IPS DF 6.9 (cell line): ENCODE data around the gene FGF14.

Experiments used
- DNase-seq: peaks from one replicate; pipeline ENCODE4 v3.0.0-alpha.2; 2013; ENCODE audit warnings: low read depth, low spot score
- H3K27ac ChIP-seq: one replicate; pipeline ENCODE4 v1.5.1; 2013; ENCODE audit warnings: low read length, control low read depth
- H3K27me3 ChIP-seq: 2 replicates; pipeline ENCODE4 v1.6.1; 2013; ENCODE audit warnings: mild to moderate bottlenecking, low read length; ENCODE audit not compliant: control insufficient read depth, insufficient read depth
- H3K36me3 ChIP-seq: 2 replicates; pipeline ENCODE4 v1.6.1; 2013; ENCODE audit warnings: low read length; ENCODE audit not compliant: control insufficient read depth, insufficient read depth
- H3K4me1 ChIP-seq: 2 replicates; pipeline ENCODE4 v1.6.1; 2013; ENCODE audit warnings: low read length; ENCODE audit not compliant: control insufficient read depth, insufficient read depth
- H3K4me3 ChIP-seq: 2 replicates; pipeline ENCODE4 v1.5.1; 2013; ENCODE audit warnings: mild to moderate bottlenecking, low read length
- H3K9me3 ChIP-seq: 2 replicates; pipeline ENCODE4 v1.6.1; 2013; ENCODE audit warnings: low read length, inconsistent platforms; ENCODE audit not compliant: control insufficient read depth, insufficient read depth
- WGBS: extraction: QIAGEN DNeasy Blood & Tissue Kit; methylation state at CpG from one replicate; pipeline ENCODE4 v1.1.7; 2013; ENCODE audit warnings: mixed read lengths, missing lambda C conversion rate; ENCODE audit not compliant: insufficient read length, insufficient coverage; 5-methylcytosine and 5-hydroxymethylcytosine counted together

Gene FGF14

GRCh38 chr13:102328909-102329308 is 72.9 kb downstream of the FGF14 start:
- H3K27me3 ChIP-seq: no peaks in the 10 kb centered on the region
- no peaks in the 10 kb centered on the region for H3K9me3 ChIP-seq
- no CpG with 5 or more reads among the region's 1 CpG for WGBS

GRCh38 chr13:102327119-102327617 is 74.7 kb downstream of the FGF14 start:
- WGBS: no CpG with 5 or more reads among the region's 3 CpGs
- no peak overlapping the region for H3K4me3 ChIP-seq
- H3K4me1 ChIP-seq: no peaks in the 10 kb centered on the region
- DNase-seq: no peak
- no peaks in the 10 kb centered on the region for H3K27me3 ChIP-seq
- no peak overlapping the region for H3K27ac ChIP-seq
- no peaks in the 10 kb centered on the region for H3K36me3 ChIP-seq
- H3K9me3 ChIP-seq: no peaks in the 10 kb centered on the region

More at GRCh38 chr13:102328909-102329308, 72.9 kb downstream of the FGF14 start:
- H3K27ac ChIP-seq: no peak overlapping the region
- no peak overlapping the region for H3K4me3 ChIP-seq
- DNase-seq: no peak
- no peaks in the 10 kb centered on the region for H3K36me3 ChIP-seq
- H3K4me1 ChIP-seq: peaks cover 4% of the 10 kb centered on the region; the same call in 1 of the 2 replicates

- Histone ChIP-seq H3K27ac (no peak overlapping the region), H3K27me3 (no peaks in the 10 kb centered on the region), H3K9me3 (no peaks in the 10 kb centered on the region), H3K4me3 (no peak overlapping the region), H3K36me3 (no peaks in the 10 kb centered on the region), H3K4me1 (no peaks in the 10 kb centered on the region)
- no peak for DNase-seq
- WGBS: no CpG with 5 or more reads among the region's 2 CpGs
Observed at GRCh38 chr13:102326381-102327118, 75.3 kb downstream of the FGF14 start.

- H3K27me3 ChIP-seq: no peaks in the 10 kb centered on the region
- no peaks in the 10 kb centered on the region for H3K36me3 ChIP-seq
- H3K4me1 ChIP-seq: no peaks in the 10 kb centered on the region
- H3K4me3 ChIP-seq: no peak overlapping the region
- WGBS: no CpG with 5 or more reads among the region's 5 CpGs
- H3K9me3 ChIP-seq: no peaks in the 10 kb centered on the region
- DNase-seq: no peak
- no peak overlapping the region for H3K27ac ChIP-seq
Observed at GRCh38 chr13:102325321-102325720, 76.5 kb downstream of the FGF14 start.

- H3K4me3 ChIP-seq: no peak overlapping the region
- no CpG with 5 or more reads among the region's 1 CpG for WGBS
- no peaks in the 10 kb centered on the region for H3K27me3 ChIP-seq
- H3K4me1 ChIP-seq: no peaks in the 10 kb centered on the region
- H3K9me3 ChIP-seq: no peaks in the 10 kb centered on the region
- no peak for DNase-seq
- no peak overlapping the region for H3K27ac ChIP-seq
- no peaks in the 10 kb centered on the region for H3K36me3 ChIP-seq
Observed at GRCh38 chr13:102323505-102323904, 78.3 kb downstream of the FGF14 start.

GRCh38 chr13:102323012-102323411 is 78.8 kb downstream of the FGF14 start:
- H3K27ac ChIP-seq: no peak overlapping the region
- WGBS: no CpG with 5 or more reads among the region's 1 CpG
- no peak for DNase-seq
- no peak overlapping the region for H3K4me3 ChIP-seq
- no peaks in the 10 kb centered on the region for H3K4me1 ChIP-seq
- H3K36me3 ChIP-seq: no peaks in the 10 kb centered on the region
- no peaks in the 10 kb centered on the region for H3K9me3 ChIP-seq
- no peaks in the 10 kb centered on the region for H3K27me3 ChIP-seq

GRCh38 chr13:102322211-102322610 is 79.6 kb downstream of the FGF14 start:
- H3K4me3 ChIP-seq: no peak overlapping the region
- no CpG with 5 or more reads among the region's 3 CpGs for WGBS
- H3K36me3 ChIP-seq: no peaks in the 10 kb centered on the region
- H3K4me1 ChIP-seq: no peaks in the 10 kb centered on the region
- no peak for DNase-seq
- no peaks in the 10 kb centered on the region for H3K9me3 ChIP-seq
- no peaks in the 10 kb centered on the region for H3K27me3 ChIP-seq
- no peak overlapping the region for H3K27ac ChIP-seq

GRCh38 chr13:102318233-102318632 is 83.6 kb downstream of the FGF14 start:
- Histone ChIP-seq H3K36me3 (no peaks in the 10 kb centered on the region), H3K4me1 (no peaks in the 10 kb centered on the region), H3K27ac (no peak overlapping the region), H3K4me3 (no peak overlapping the region), H3K9me3 (no peaks in the 10 kb centered on the region), H3K27me3 (no peaks in the 10 kb centered on the region)
- no peak for DNase-seq
- no CpG with 5 or more reads among the region's 5 CpGs for WGBS

- H3K4me1 ChIP-seq: no peaks in the 10 kb centered on the region
- DNase-seq: no peak
- WGBS: no CpG with 5 or more reads among the region's 2 CpGs
- no peak overlapping the region for H3K27ac ChIP-seq
- H3K4me3 ChIP-seq: no peak overlapping the region
- no peaks in the 10 kb centered on the region for H3K36me3 ChIP-seq
- no peaks in the 10 kb centered on the region for H3K9me3 ChIP-seq
- H3K27me3 ChIP-seq: no peaks in the 10 kb centered on the region
Observed at GRCh38 chr13:102317593-102317992, 84.3 kb downstream of the FGF14 start.

GRCh38 chr13:102316732-102317131 is 85.1 kb downstream of the FGF14 start:
- no CpG with 5 or more reads among the region's 3 CpGs for WGBS
- Histone ChIP-seq H3K27ac (no peak overlapping the region), H3K4me3 (no peak overlapping the region), H3K36me3 (no peaks in the 10 kb centered on the region), H3K9me3 (no peaks in the 10 kb centered on the region), H3K4me1 (no peaks in the 10 kb centered on the region), H3K27me3 (no peaks in the 10 kb centered on the region)
- DNase-seq: no peak

GRCh38 chr13:102312841-102313240 is 89.0 kb downstream of the FGF14 start:
- Histone ChIP-seq H3K27me3 (no peaks in the 10 kb centered on the region), H3K4me3 (no peak overlapping the region), H3K4me1 (no peaks in the 10 kb centered on the region), H3K27ac (no peak overlapping the region), H3K36me3 (no peaks in the 10 kb centered on the region), H3K9me3 (no peaks in the 10 kb centered on the region)
- no CpG with 5 or more reads among the region's 4 CpGs for WGBS
- DNase-seq: no peak
